CD14-positive monocyte (primary cell): ENCODE results near the gene BDH1. TPM values are rescaled to one million over a fixed set of nuclear protein-coding genes. Genes with fewer than 3 reads are reported as not detected.

ENCODE experiments used
- DNase-seq, 3 donors: peaks; one replicate each; pipeline ENCODE4 v3.0.0-alpha.2; 2011 to 2022
- H2AFZ ChIP-seq: 2 replicates; pipeline ENCODE4 v1.6.0; 2012; ENCODE audit warnings: mild to moderate bottlenecking, low read depth, low read length, inconsistent platforms; ENCODE audit not compliant: insufficient read depth, poor library complexity, severe bottlenecking
- H3K27ac ChIP-seq, 2 donors: 1 replicate in 1 of 2; 2 replicates in 1 of 2; pipeline ENCODE4 v1.5.1; 2012 to 2013; ENCODE audit warnings: low read length in 2 of 2, control low read depth in 1 of 2, inconsistent platforms in 1 of 2, low read depth in 1 of 2, mild to moderate bottlenecking in 1 of 2
- H3K27me3 ChIP-seq, 2 donors: one replicate each; pipeline versions ENCODE4 v1.6.0 to v1.6.1; 2011 to 2013; ENCODE audit warnings: low read length in 2 of 2; ENCODE audit not compliant: control insufficient read depth in 2 of 2, insufficient read depth in 2 of 2
- H3K36me3 ChIP-seq, 2 donors: replicated peaks in 1 of 2; 1 replicate in 1 of 2; 2 replicates in 1 of 2; pipeline versions ENCODE4 v1.5.1 to v1.6.1; 2012 to 2013; ENCODE audit warnings: low read length in 2 of 2, control low read depth in 1 of 2, inconsistent platforms in 1 of 2, mild to moderate bottlenecking in 1 of 2; ENCODE audit not compliant: insufficient read depth in 2 of 2, control insufficient read depth in 1 of 2
- H3K4me1 ChIP-seq, 2 donors: 1 replicate in 1 of 2; 2 replicates in 1 of 2; pipeline versions ENCODE4 v1.5.1 to v1.6.1; 2012 to 2013; ENCODE audit warnings: low read length in 2 of 2, control low read depth in 1 of 2, inconsistent platforms in 1 of 2, mild to moderate bottlenecking in 1 of 2, moderate library complexity in 1 of 2; ENCODE audit not compliant: insufficient read depth in 2 of 2, control insufficient read depth in 1 of 2
- H3K4me2 ChIP-seq: replicated peaks from 2 replicates; pipeline ENCODE3; 2012; ENCODE audit warnings: low read length, moderate library complexity, mild to moderate bottlenecking; ENCODE audit not compliant: poor library complexity, severe bottlenecking; ENCODE audit errors: extremely low read depth
- H3K4me3 ChIP-seq, 3 experiments: fragments of 200-600 bp in 1 of 3; sonication (generic) in 1 of 3; replicated peaks in 1 of 3; 1 replicate in 2 of 3; 2 replicates in 1 of 3; pipeline ENCODE4 v1.5.1; 2011 to 2013; ENCODE audit warnings: low read length in 3 of 3, mild to moderate bottlenecking in 3 of 3, control low read depth in 2 of 3, low read depth in 2 of 3, inconsistent platforms in 1 of 3, moderate library complexity in 1 of 3
- H3K79me2 ChIP-seq: 2 replicates; pipeline ENCODE4 v1.6.0; 2012; ENCODE audit warnings: mild to moderate bottlenecking, control low read depth, inconsistent platforms, low read length, moderate library complexity; ENCODE audit not compliant: insufficient read depth
- H3K9ac ChIP-seq: 2 replicates; pipeline ENCODE4 v1.6.0; 2017; ENCODE audit warnings: low read length, mild to moderate bottlenecking; ENCODE audit not compliant: insufficient read depth, poor library complexity, severe bottlenecking
- H3K9me3 ChIP-seq, 2 donors: replicated peaks in 1 of 2; 1 replicate in 1 of 2; 2 replicates in 1 of 2; pipeline versions ENCODE4 v1.5.1 to v1.6.1; 2012 to 2013; ENCODE audit warnings: low read length in 2 of 2, control low read depth in 1 of 2; ENCODE audit not compliant: control insufficient read depth in 1 of 2, insufficient read depth in 1 of 2
- H4K20me1 ChIP-seq: 2 replicates; pipeline ENCODE4 v1.6.0; 2012; ENCODE audit warnings: mild to moderate bottlenecking, low read length, control low read depth, moderate library complexity; ENCODE audit not compliant: insufficient read depth
- H3K27ac Mint-ChIP-seq, 7 donors: one replicate each; pipeline ENCODE4 v1.8.0; 2020; ENCODE audit warnings: mild to moderate bottlenecking in 7 of 7, mixed read lengths in 7 of 7, moderate library complexity in 6 of 7, inconsistent platforms in 2 of 7
- H3K27me3 Mint-ChIP-seq, 3 donors: one replicate each; pipeline ENCODE4 v1.8.0; 2021 to 2022; ENCODE audit warnings: low read depth in 3 of 3, mild to moderate bottlenecking in 3 of 3, mixed read lengths in 3 of 3, moderate library complexity in 3 of 3, inconsistent platforms in 1 of 3
- H3K36me3 Mint-ChIP-seq, 2 donors: one replicate each; pipeline ENCODE4 v1.8.0; 2020; ENCODE audit warnings: mixed read lengths in 2 of 2, inconsistent platforms in 1 of 2, mild to moderate bottlenecking in 1 of 2
- H3K4me1 Mint-ChIP-seq: one replicate; pipeline ENCODE4 v1.8.0; 2020; ENCODE audit warnings: mild to moderate bottlenecking, mixed read lengths
- H3K4me3 Mint-ChIP-seq, 2 donors: one replicate each; pipeline ENCODE4 v1.8.0; 2020; ENCODE audit warnings: mild to moderate bottlenecking in 2 of 2, mixed read lengths in 2 of 2, moderate library complexity in 1 of 2
- H3K9me3 Mint-ChIP-seq, 7 donors: one replicate each; pipeline ENCODE4 v1.8.0; 2020 to 2022; ENCODE audit warnings: mixed read lengths in 7 of 7, mild to moderate bottlenecking in 6 of 7, moderate library complexity in 6 of 7, inconsistent platforms in 2 of 7
- CTCF ChIP-seq: fragments of 200-600 bp; IDR thresholded peaks from one replicate; pipeline ENCODE4 v1.8.0; 2022; ENCODE audit warnings: antibody characterized with exemption, mild to moderate bottlenecking
- WGBS: methylation state at CpG from one replicate; pipeline ENCODE4 v1.1.5; 2013; ENCODE audit warnings: missing lambda C conversion rate; ENCODE audit not compliant: insufficient coverage; 5-methylcytosine and 5-hydroxymethylcytosine counted together
- intact Hi-C, 2 donors: fragments of 100-400 bp; cut with micrococcal nuclease; formaldehyde crosslinking; loops; one replicate each; pipeline versions ENCODE4 v1.15.0 to v1.15.1; 2023
- polyA plus RNA-seq, 3 donors: library from polyadenylated mRNA; depleted of rRNA in 1 of 3; unstranded in 2 of 3; stranded (reverse) in 1 of 3; fragments of 300-500 nt in 2 of 3; fragments of >200 nt in 1 of 3; fragmentation: Illumina TruSeq in 2 of 3; gene quantifications; 1 replicate in 2 of 3; 2 replicates in 1 of 3; pipeline ENCODE4 v1.2.3, GENCODE V29; 2012 to 2021

Gene BDH1
- polyA plus RNA-seq, 3 donors = 2.8 to 5.3 (median 5.2) TPM

GRCh38 chr3:197520311-197521276 is 35.2 kb downstream of the BDH1 start:
- Histone ChIP-seq H3K27ac (no peak overlapping the region), H3K4me2 (no peak overlapping the region), H3K27me3 (no peaks in the 10 kb centered on the region), H4K20me1 (no peaks in the 10 kb centered on the region), H2AFZ (no peak overlapping the region), H3K4me1 (peaks cover 0 to 4% of the 10 kb centered on the region in 2 donors), H3K4me3 (no peak overlapping the region), H3K9ac (no peak overlapping the region), H3K79me2 (no peaks in the 10 kb centered on the region), H3K9me3 (no peaks in the 10 kb centered on the region), H3K36me3 (peaks cover 10 to 32% of the 10 kb centered on the region in 2 donors)
- no peak for DNase-seq
- TF ChIP-seq CTCF = no peak
- Mint-ChIP-seq H3K27me3 (no peaks in the 10 kb centered on the region), H3K9me3 (no peaks in the 10 kb centered on the region), H3K27ac (peak overlapping the region in 5 of 7 donors; percentile 8 to 44 (median 21)), H3K4me3 (no peak overlapping the region), H3K36me3 (peaks cover 40 to 41% of the 10 kb centered on the region in 2 donors), H3K4me1 (peaks cover 7% of the 10 kb centered on the region)
- intact Hi-C loops = no loop called here
- WGBS = 93% methylated on average over 26 of the region's 31 CpGs

GRCh38 chr3:197519801-197520211 is 36.0 kb downstream of the BDH1 start:
- Histone ChIP-seq H3K27ac (no peak overlapping the region), H3K4me2 (no peak overlapping the region), H3K79me2 (no peaks in the 10 kb centered on the region), H4K20me1 (no peaks in the 10 kb centered on the region), H3K4me1 (peaks cover 0 to 4% of the 10 kb centered on the region in 2 donors), H2AFZ (no peak overlapping the region), H3K9me3 (no peaks in the 10 kb centered on the region), H3K36me3 (peaks cover 6 to 28% of the 10 kb centered on the region in 2 donors), H3K4me3 (no peak overlapping the region), H3K27me3 (no peaks in the 10 kb centered on the region), H3K9ac (no peak overlapping the region)
- peaks cover 7% of the 10 kb centered on the region for H3K4me1 Mint-ChIP-seq
- 95% methylated on average over 10 of the region's 18 CpGs for whole genome bisulfite sequencing
- no peaks in the 10 kb centered on the region for H3K9me3 Mint-ChIP-seq
- peak overlapping the region in 2 of 7 donors; percentile 12 to 44 for H3K27ac Mint-ChIP-seq
- H3K27me3 Mint-ChIP-seq = no peaks in the 10 kb centered on the region
- DNase-seq = no peak
- intact Hi-C loops = no loop called here
- peaks cover 37 to 44% of the 10 kb centered on the region in 2 donors for H3K36me3 Mint-ChIP-seq
- H3K4me3 Mint-ChIP-seq = no peak overlapping the region
- no peak for TF ChIP-seq CTCF
